HepG2 (cell line): ENCODE results near the gene ERMAP. TPM values are rescaled to one million over a fixed set of nuclear protein-coding genes. Genes with fewer than 3 reads are reported as not detected.

Experiments
- AHR ChIP-seq: IDR thresholded peaks from 2 replicates; pipeline ENCODE4 v1.6.1; 2018; ENCODE audit warnings: missing genetic modification reagents, missing compliant biosample characterization
- ARHGAP35 ChIP-seq: sonication (generic); formaldehyde crosslinking; IDR thresholded peaks from 2 replicates; pipeline ENCODE4 v1.9.0; 2022; ENCODE audit warnings: mild to moderate bottlenecking, inconsistent platforms, moderate library complexity, missing genetic modification reagents, borderline replicate concordance
- GPBP1L1 ChIP-seq: sonication (generic); formaldehyde crosslinking; IDR thresholded peaks from 2 replicates; pipeline ENCODE4 v1.5.0; 2020; ENCODE audit warnings: mild to moderate bottlenecking, missing genetic modification reagents
- HDAC6 ChIP-seq: fragments of 200-600 bp; sonication (generic); IDR thresholded peaks from 2 replicates; pipeline ENCODE4 v1.7.0; 2017; ENCODE audit warnings: mild to moderate bottlenecking, antibody characterized with exemption, low read length, low read depth
- HNRNPL ChIP-seq: fragments of 200-400 bp; formaldehyde crosslinking; IDR thresholded peaks from 2 replicates; pipeline ENCODE4 v1.6.1; 2017; ENCODE audit warnings: mild to moderate bottlenecking, low read depth, low read length
- MLLT10 ChIP-seq: sonication (generic); formaldehyde crosslinking; IDR thresholded peaks from 2 replicates; pipeline ENCODE4 v1.4.0; 2020; ENCODE audit warnings: missing genetic modification reagents
- SMAD9 ChIP-seq: sonication (generic); formaldehyde crosslinking; IDR thresholded peaks from 2 replicates; pipeline ENCODE4 v1.5.1; 2020; ENCODE audit warnings: mild to moderate bottlenecking, missing genetic modification reagents
- SP5 ChIP-seq: IDR thresholded peaks from 2 replicates; pipeline ENCODE4 v1.6.1; 2016; ENCODE audit warnings: low read depth, borderline replicate concordance
- TBL1XR1 ChIP-seq: fragments of 150-350 bp; IDR thresholded peaks from 2 replicates; pipeline ENCODE4 v1.6.1; 2014; ENCODE audit warnings: borderline replicate concordance, low read length; ENCODE audit not compliant: partially characterized antibody
- ZBTB26 ChIP-seq: IDR thresholded peaks from 2 replicates; pipeline ENCODE4 v1.6.1; 2016; ENCODE audit warnings: missing compliant biosample characterization, missing genetic modification reagents, borderline replicate concordance
- ZFP1 ChIP-seq: IDR thresholded peaks from 2 replicates; pipeline ENCODE4 v1.6.1; 2016
- ZNF136 ChIP-seq: sonication (generic); formaldehyde crosslinking; IDR thresholded peaks from 2 replicates; pipeline ENCODE4 v1.8.1; 2022; ENCODE audit warnings: low read depth, mild to moderate bottlenecking, moderate library complexity, missing genetic modification reagents
- ZNF207 ChIP-seq: fragments of 450-650 bp; IDR thresholded peaks from 2 replicates; pipeline ENCODE4 v1.6.1; 2016; ENCODE audit warnings: antibody characterized with exemption, borderline replicate concordance
- ZNF275 ChIP-seq: sonication (generic); formaldehyde crosslinking; IDR thresholded peaks from 2 replicates; pipeline ENCODE4 v1.8.0; 2022; ENCODE audit warnings: missing genetic modification reagents, mild to moderate bottlenecking, inconsistent platforms, borderline replicate concordance
- ZNF564 ChIP-seq: sonication (generic); formaldehyde crosslinking; IDR thresholded peaks from 2 replicates; pipeline ENCODE4 v1.8.1; 2023; ENCODE audit warnings: mild to moderate bottlenecking, missing genetic modification reagents
- ZNF879 ChIP-seq: sonication (generic); formaldehyde crosslinking; IDR thresholded peaks from 2 replicates; pipeline ENCODE4 v1.8.1; 2023; ENCODE audit warnings: missing genetic modification reagents
- polyA plus RNA-seq, 8 experiments: library from polyadenylated mRNA; depleted of rRNA in 3 of 8; stranded (reverse) in 7 of 8; unstranded in 1 of 8; fragments of >200 nt; fragmentation: Illumina TruSeq in 4 of 8; extraction: Trizol in 4 of 8; gene quantifications; 2 replicates each; pipeline versions ENCODE4 v1.2.1 to v1.2.3, GENCODE V29; 2011 to 2016; ENCODE audit warnings: low read depth in 4 of 8, missing spikeins in 1 of 8, mixed read lengths in 1 of 8; ENCODE audit not compliant: insufficient read depth in 1 of 8
- total RNA-seq, 5 experiments: library from RNA; depleted of rRNA; stranded (reverse); fragments of >200 nt; fragmentation: Illumina TruSeq; extraction: Trizol; gene quantifications; 2 replicates each; pipeline ENCODE4 v1.2.3, GENCODE V29; 2016; ENCODE audit warnings: low read depth in 1 of 5
- TF ChIP-seq, protein P1 (sequence below): sonication (generic); formaldehyde crosslinking; IDR thresholded peaks from 2 replicates; pipeline ENCODE4 v1.4.0; 2020; ENCODE audit warnings: missing genetic modification reagents, borderline replicate concordance
- TF ChIP-seq, protein P2 (sequence below): sonication (generic); formaldehyde crosslinking; IDR thresholded peaks from 2 replicates; pipeline ENCODE4 v1.9.0; 2022; ENCODE audit warnings: missing genetic modification reagents, mild to moderate bottlenecking, borderline replicate concordance

ERMAP gene
- total and polyA plus RNA-seq, 2 of the 13 experiments (the other 11 are each of a cell fraction or from before 2014, with no cell fraction given), result 2.2 to 4.4 TPM

- TF ChIP-seq ARHGAP35 (no peak), AHR (CRISPR knock-in tag) (no peak), HDAC6 (no peak), SP5 (peak; percentile 51; the same call in 1 of the 2 replicates), ZNF879 (CRISPR knock-in tag) (no peak), SMAD9 (CRISPR knock-in tag) (no peak), ZNF564 (CRISPR knock-in tag) (no peak), ZFP1 (CRISPR knock-in tag) (no peak), HNRNPL (no peak), MLLT10 (CRISPR knock-in tag) (no peak), ZNF136 (CRISPR knock-in tag) (peak; percentile 19; the same call in 1 of the 2 replicates), TBL1XR1 (no peak), ZBTB26 (CRISPR knock-in tag) (no peak; the same call in 1 of the 2 replicates), ZNF207 (no peak), ZNF275 (CRISPR knock-in tag) (0 out of 2 replicates have a peak, but pooled peaks have one; percentile 39), GPBP1L1 (CRISPR knock-in tag) (no peak)
- TF ChIP-seq, protein P1, sequence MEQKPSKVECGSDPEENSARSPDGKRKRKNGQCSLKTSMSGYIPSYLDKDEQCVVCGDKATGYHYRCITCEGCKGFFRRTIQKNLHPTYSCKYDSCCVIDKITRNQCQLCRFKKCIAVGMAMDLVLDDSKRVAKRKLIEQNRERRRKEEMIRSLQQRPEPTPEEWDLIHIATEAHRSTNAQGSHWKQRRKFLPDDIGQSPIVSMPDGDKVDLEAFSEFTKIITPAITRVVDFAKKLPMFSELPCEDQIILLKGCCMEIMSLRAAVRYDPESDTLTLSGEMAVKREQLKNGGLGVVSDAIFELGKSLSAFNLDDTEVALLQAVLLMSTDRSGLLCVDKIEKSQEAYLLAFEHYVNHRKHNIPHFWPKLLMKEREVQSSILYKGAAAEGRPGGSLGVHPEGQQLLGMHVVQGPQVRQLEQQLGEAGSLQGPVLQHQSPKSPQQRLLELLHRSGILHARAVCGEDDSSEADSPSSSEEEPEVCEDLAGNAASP (CRISPR knock-in tag), result no peak; the same call in 1 of the 2 replicates
- TF ChIP-seq, protein P2, sequence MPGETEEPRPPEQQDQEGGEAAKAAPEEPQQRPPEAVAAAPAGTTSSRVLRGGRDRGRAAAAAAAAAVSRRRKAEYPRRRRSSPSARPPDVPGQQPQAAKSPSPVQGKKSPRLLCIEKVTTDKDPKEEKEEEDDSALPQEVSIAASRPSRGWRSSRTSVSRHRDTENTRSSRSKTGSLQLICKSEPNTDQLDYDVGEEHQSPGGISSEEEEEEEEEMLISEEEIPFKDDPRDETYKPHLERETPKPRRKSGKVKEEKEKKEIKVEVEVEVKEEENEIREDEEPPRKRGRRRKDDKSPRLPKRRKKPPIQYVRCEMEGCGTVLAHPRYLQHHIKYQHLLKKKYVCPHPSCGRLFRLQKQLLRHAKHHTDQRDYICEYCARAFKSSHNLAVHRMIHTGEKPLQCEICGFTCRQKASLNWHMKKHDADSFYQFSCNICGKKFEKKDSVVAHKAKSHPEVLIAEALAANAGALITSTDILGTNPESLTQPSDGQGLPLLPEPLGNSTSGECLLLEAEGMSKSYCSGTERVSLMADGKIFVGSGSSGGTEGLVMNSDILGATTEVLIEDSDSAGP, result peak; percentile 46; the same call in 1 of the 2 replicates
These were observed at the start of gene ERMAP, which contains the start of gene SVBP (continued) for GRCh38 chr1:42816585-42817439.
